Upper lobe of right lung (tissue), 1 donor: ENCODE measurements around the gene LORICRIN. TPM values are rescaled to one million over a fixed set of nuclear protein-coding genes. Genes with fewer than 3 reads are reported as not detected.

Experiments
- ATAC-seq: fragments of 200-7000 bp; cut with Tn5 transposase; one replicate; pipeline ENCODE4 v1.9.1; 2020; ENCODE audit warnings: mild to moderate bottlenecking, moderate library complexity
- DNase-seq: peaks from one replicate; pipeline ENCODE4 v3.0.0-alpha.2; 2020
- H3K27ac ChIP-seq: fragments of 200-600 bp; one replicate; pipeline ENCODE4 v1.8.0; 2022
- H3K27me3 ChIP-seq: fragments of 200-600 bp; one replicate; pipeline ENCODE4 v1.8.0; 2022; ENCODE audit warnings: mild to moderate bottlenecking
- H3K36me3 ChIP-seq: fragments of 200-600 bp; one replicate; pipeline ENCODE4 v1.8.0; 2022
- H3K4me1 ChIP-seq: fragments of 200-600 bp; one replicate; pipeline ENCODE4 v1.8.0; 2022
- H3K4me3 ChIP-seq: fragments of 200-600 bp; one replicate; pipeline ENCODE4 v1.8.0; 2022; ENCODE audit warnings: mild to moderate bottlenecking
- H3K9me3 ChIP-seq: fragments of 200-600 bp; one replicate; pipeline ENCODE4 v1.8.0; 2022
- CTCF ChIP-seq: fragments of 200-600 bp; IDR thresholded peaks from one replicate; pipeline ENCODE4 v1.8.0; 2022; ENCODE audit warnings: antibody characterized with exemption
- intact Hi-C: fragments of 100-400 bp; cut with DNase I; formaldehyde crosslinking; loops from one replicate; pipeline ENCODE4 v1.11.0; 2022
- total RNA-seq: library from RNA; stranded (reverse); fragmentation: NEBNext Ultra II Directional; extraction: Animal tissue kit (Norgen Biotek cat#: 25700); gene quantifications from one replicate; pipeline ENCODE4 v1.2.1, GENCODE V29; 2021
- donor health status: DM: no; HTN: yes; CAD: no; lungs with severe emphysema.

Gene LORICRIN
- total RNA-seq, 1 donor from 2014 or later = not detected

- no peak for DNase-seq
- no peaks in the 10 kb centered on the region for H3K4me1 ChIP-seq
- intact Hi-C loops = no loop called here
- H3K36me3 ChIP-seq = no peaks in the 10 kb centered on the region
- H3K27me3 ChIP-seq = peaks cover 5% of the 10 kb centered on the region
- peak; percentile 72 for ATAC-seq
- no peaks in the 10 kb centered on the region for H3K9me3 ChIP-seq
- no peak for TF ChIP-seq CTCF
- no peak overlapping the region for H3K27ac ChIP-seq
- H3K4me3 ChIP-seq = no peak overlapping the region
Observed at GRCh38 chr1:153306303-153307220, 47.1 kb downstream of the LORICRIN start.

- no peak overlapping the region for H3K4me3 ChIP-seq
- no peak for TF ChIP-seq CTCF
- H3K4me1 ChIP-seq = no peaks in the 10 kb centered on the region
- H3K36me3 ChIP-seq = no peaks in the 10 kb centered on the region
- ATAC-seq (no peak), DNase-seq (no peak)
- no peaks in the 10 kb centered on the region for H3K9me3 ChIP-seq
- intact Hi-C loops = no loop called here
- H3K27ac ChIP-seq = no peak overlapping the region
- peaks cover 5% of the 10 kb centered on the region for H3K27me3 ChIP-seq
Observed at GRCh38 chr1:153307221-153307600, 47.7 kb downstream of the LORICRIN start.

GRCh38 chr1:153308540-153308939, 49.1 kb downstream of the LORICRIN start:
- DNase-seq = no peak
- ATAC-seq = no peak
- no peaks in the 10 kb centered on the region for H3K9me3 ChIP-seq
- H3K4me1 ChIP-seq = no peaks in the 10 kb centered on the region
- H3K4me3 ChIP-seq = no peak overlapping the region
- no peak for TF ChIP-seq CTCF
- H3K27ac ChIP-seq = no peak overlapping the region
- no peaks in the 10 kb centered on the region for H3K36me3 ChIP-seq
- peaks cover 5% of the 10 kb centered on the region for H3K27me3 ChIP-seq
- intact Hi-C loops = no loop called here

GRCh38 chr1:153309441-153309840, 50.0 kb downstream of the LORICRIN start:
- no peaks in the 10 kb centered on the region for H3K4me1 ChIP-seq
- TF ChIP-seq CTCF = no peak
- intact Hi-C loops = no loop called here
- no peak for ATAC-seq
- H3K27ac ChIP-seq = no peak overlapping the region
- peaks cover 5% of the 10 kb centered on the region for H3K27me3 ChIP-seq
- no peak overlapping the region for H3K4me3 ChIP-seq
- no peak for DNase-seq
- no peaks in the 10 kb centered on the region for H3K9me3 ChIP-seq
- no peaks in the 10 kb centered on the region for H3K36me3 ChIP-seq

GRCh38 chr1:153310526-153310925, 51.0 kb downstream of the LORICRIN start:
- intact Hi-C loops = no loop called here
- TF ChIP-seq CTCF = no peak
- ATAC-seq (no peak), DNase-seq (no peak)
- H3K27ac ChIP-seq = no peak overlapping the region
- no peak overlapping the region for H3K4me3 ChIP-seq
- H3K4me1 ChIP-seq = no peaks in the 10 kb centered on the region
- H3K27me3 ChIP-seq = peaks cover 5% of the 10 kb centered on the region
- H3K36me3 ChIP-seq = no peaks in the 10 kb centered on the region
- no peaks in the 10 kb centered on the region for H3K9me3 ChIP-seq

Other genes starting within 250 kb of the LORICRIN start
- not detected for gene SPRR1B, start 228.5 kb upstream of the LORICRIN start, total RNA-seq
- not detected for gene SPRR2D, start 218.6 kb upstream of the LORICRIN start, total RNA-seq
- not detected for gene SPRR2A, start 202.2 kb upstream of the LORICRIN start, total RNA-seq
- not detected for gene SPRR2B, start 188.1 kb upstream of the LORICRIN start, total RNA-seq
- gene SPRR2E, start 165.2 kb upstream of the LORICRIN start, total RNA-seq = not detected
- not detected for gene SPRR2F, start 146.2 kb upstream of the LORICRIN start, total RNA-seq
- not detected for gene SPRR2G, start 108.8 kb upstream of the LORICRIN start, total RNA-seq
- not detected for gene LELP1, start 56.3 kb upstream of the LORICRIN start, total RNA-seq
- not detected for gene PRR9, start 42.1 kb upstream of the LORICRIN start, total RNA-seq
- gene PGLYRP3, start 53.3 kb downstream of the LORICRIN start, total RNA-seq = not detected
- not detected for gene PGLYRP4, start 89.2 kb downstream of the LORICRIN start, total RNA-seq
- 418 TPM for gene S100A9, start 98.2 kb downstream of the LORICRIN start, total RNA-seq
- 22.8 TPM for gene S100A12, start 115.9 kb downstream of the LORICRIN start, total RNA-seq
- gene S100A8, start 131.4 kb downstream of the LORICRIN start, total RNA-seq = 266 TPM
- gene S100A7A, start 156.8 kb downstream of the LORICRIN start, total RNA-seq = not detected
- not detected for gene S100A7, start 201.0 kb downstream of the LORICRIN start, total RNA-seq